GM18520 (cell line): ENCODE data around the gene MRC2.

Experiments used
- ATAC-seq: cut with Tn5 transposase; IDR thresholded peaks from one replicate; pipeline ENCODE4 v1.9.1; 2021; ENCODE audit not compliant: unreplicated experiment

MRC2 gene

DNA sequence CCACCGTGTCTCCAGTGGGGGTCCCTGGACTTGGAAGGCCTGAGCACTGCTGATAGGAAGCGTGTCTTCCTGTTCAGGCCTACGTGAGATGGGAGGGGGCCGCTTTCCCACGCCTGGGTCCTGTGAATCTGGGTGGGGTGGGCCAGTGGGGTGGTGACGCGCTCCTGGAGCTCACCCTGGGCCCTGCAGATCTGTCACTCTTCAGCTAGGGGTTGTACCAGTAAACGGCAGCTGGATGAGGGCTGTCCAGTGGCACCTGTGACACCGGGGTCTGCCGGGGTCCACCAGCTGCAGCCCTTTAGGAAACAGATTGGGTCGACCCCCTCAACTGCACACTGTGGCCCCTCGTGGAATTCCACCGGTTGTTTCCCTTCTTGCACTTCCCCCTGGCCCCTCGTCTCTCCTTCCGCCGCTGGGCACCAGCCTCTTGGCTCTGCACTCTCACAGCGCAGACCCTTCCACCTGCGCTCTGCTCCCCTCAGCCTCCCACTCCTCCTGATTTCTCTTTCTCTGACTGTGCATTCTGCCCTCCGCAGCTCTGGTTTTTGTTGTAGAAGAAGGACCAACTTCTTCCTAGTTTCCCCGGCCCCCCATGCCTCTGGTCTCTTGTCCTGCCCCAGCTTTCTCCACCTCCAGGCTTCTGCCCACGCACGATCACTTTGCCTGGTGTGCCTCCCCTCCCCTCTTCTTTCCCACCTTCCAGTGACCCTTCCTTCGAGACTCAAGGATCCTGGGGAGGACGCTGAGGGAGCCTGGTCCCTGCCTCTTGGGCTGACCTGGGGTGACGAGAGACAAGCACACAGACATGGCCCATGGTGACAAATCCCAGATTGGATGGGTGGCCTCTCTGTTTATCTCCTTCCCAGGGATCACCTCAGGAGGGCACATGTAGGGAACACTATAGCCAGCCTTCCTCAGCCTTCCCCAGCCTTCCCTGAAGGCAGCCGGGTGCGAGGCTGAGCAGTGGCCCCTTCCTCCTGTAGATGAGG is 4.8 kb downstream of the MRC2 start:
- ATAC-seq, result no peak

DNA sequence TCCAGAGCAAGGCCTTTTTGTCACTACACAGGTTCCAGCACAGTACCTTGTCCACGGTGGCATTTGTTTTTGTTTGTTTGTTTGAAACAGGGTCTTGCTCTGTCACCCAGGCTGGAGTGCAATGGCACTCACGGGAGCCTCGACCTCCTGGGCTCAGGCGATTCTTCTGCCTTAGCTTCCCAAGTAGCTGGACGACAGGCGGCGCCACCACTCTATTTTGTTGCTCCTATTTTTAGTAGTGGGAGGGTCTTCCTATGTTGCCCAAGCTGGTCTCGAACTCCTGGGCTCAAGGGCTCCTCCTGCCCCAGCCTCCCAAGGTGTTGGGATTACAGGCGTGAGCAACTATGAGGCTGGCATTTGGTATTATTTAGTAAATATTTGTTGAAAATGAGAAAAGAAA is 10.3 kb downstream of the MRC2 start:
- no peak for ATAC-seq

DNA sequence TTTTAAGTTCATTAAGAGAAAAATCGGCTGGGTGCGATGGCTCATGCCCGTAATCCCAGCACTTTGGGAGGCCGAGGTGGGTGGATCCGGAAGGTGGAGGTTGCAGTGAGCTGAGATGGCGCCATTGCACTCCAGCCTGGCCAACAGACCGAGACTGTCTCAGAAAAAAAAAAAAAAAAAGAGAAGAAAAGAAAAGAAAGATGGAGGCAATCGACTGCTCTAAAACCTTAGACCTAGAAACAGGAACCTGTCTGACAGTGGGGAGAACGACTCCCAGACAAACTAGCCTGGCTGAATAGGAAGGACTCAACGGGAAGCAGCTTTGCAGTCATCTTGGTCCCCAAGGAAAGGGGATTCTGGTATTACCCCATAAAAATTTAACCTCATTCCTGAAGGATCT is 13.7 kb downstream of the MRC2 start:
- ATAC-seq, result no peak

- ATAC-seq, result no peak
Measured at GRCh38 chr17:62641951-62642350, 14.5 kb downstream of the MRC2 start.

DNA sequence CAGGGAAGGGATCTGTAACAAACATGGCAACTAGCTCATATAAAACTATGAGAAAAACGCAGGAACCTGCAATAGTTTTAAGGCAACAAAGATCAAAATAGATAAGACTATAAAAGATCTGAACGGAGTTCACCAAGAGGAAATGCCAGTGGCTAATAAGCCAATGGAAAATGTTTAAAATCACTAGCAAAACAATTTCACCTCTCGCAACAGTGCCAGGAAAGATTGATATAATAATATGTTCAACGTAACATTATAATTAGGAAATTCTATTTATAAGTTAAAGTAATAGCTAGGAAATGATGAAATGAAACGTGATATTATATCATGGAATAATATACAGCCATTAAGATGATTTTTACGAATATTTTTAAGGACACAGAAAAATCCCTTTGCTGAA is 16.0 kb downstream of the MRC2 start:
- no peak for ATAC-seq

DNA sequence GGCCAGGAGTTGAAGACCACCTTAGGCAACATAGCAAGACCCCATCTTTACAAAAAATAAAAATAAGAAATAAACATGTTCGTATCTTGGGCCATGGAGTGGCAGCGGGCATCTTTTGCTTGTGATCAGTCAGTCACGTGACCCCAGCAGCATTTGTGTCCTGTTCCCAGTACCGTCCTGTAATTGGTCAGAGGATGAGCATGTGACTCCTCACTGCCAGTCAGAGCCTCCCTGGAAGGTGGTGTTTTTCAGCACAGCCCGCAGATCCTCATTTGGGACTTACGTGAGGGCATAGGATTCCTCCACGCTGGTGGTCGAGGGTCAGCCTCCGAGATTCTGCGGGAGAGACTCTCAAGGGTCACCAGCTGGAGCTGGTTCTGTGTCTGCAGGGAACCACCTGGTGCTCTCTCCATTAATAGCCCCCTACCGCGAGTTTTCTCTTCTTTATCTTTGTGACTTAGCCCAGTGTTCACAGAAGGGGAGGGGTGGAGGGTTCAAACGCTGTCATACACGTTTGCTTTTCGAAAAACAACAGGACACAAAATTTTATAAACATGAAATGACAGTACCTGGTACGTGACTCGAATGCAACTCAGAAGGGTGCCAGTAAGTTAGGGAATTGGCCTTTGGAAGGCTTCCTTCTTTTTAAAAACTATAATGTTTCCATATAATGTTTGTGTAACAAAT is 17.2 kb downstream of the MRC2 start:
- ATAC-seq, result no peak

GRCh38 chr17:62648251-62648955 is 20.9 kb downstream of the MRC2 start:
- no peak for ATAC-seq

- ATAC-seq, result no peak
Measured at GRCh38 chr17:62648956-62649294, 21.5 kb downstream of the MRC2 start.

DNA sequence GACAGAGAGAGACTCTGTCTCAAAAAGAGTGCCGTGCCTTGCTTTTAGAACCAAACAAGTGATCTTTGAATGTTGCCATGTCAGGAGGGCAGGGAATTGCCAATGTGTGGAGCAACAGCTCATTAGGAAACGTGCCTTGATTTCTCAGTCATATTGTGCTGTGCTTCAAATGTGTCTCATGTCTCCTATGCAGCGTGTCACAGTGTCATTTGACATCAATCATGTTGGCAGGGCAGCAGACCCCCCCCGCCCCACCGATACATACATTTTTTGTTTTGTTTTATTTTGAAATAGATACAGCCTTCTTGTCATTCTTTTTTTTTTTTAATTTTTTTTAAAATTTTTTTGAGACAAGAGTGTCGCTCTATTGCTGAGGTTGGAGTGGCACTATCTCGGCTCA is 22.1 kb downstream of the MRC2 start:
- no peak for ATAC-seq

DNA sequence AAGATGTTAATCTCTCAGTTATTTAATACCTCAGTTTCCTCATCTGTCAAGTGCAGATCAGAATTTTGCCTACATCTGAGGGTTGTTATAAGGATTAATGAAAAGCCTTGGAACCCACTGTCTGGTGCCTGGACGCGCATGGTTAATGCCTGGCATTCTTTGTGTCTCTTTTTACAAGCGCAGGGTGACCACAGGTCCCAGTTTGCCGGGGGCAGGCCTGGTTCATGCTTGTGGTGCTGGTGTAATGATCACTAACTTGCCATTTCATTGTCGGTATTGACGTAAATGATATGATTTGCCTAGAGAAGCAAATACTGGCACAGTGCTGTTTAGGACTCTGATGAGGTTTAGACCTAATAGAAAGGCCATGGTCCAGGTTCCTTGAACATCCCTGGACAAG is 23.1 kb downstream of the MRC2 start:
- no peak for ATAC-seq

DNA sequence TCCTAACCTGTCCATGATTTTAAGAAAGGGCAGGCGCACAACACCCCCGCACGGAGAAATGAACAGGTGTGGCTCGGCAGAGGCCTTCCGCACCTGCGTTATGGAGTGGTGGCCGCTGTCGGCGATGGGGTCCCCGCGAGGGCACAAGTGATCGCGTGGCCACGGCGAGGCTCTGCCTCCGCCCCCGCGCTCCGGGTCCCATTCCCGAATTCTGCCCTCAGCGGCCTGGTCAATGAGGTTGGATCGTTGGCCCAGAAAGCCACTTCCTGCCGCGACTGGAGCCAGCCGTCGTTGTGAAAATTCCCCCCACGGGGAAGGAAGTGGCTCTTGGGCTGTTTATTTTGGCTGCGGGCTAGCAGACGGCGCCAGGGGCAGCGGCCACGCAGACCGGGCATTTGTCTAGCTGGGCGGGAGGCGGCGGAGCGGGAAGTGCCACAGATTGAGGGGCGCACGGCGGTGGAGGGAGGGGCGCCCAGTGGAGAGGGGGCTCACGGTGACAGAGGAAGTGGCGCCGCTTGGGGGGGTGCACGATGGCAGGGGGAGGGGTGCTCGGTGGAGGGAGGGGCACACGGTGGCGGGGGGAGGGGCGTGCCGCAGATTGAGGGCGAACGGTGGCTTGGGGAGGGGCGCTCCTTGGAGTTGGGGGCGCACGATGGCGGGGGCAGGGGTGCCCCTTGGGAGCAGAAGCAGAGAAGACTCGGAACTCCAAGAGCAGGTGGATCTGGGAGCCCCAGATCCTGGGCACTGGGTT is 25.0 kb downstream of the MRC2 start:
- no peak for ATAC-seq

- ATAC-seq, result peak; percentile 92
Measured at GRCh38 chr17:62653002-62653825, 25.7 kb downstream of the MRC2 start.

DNA sequence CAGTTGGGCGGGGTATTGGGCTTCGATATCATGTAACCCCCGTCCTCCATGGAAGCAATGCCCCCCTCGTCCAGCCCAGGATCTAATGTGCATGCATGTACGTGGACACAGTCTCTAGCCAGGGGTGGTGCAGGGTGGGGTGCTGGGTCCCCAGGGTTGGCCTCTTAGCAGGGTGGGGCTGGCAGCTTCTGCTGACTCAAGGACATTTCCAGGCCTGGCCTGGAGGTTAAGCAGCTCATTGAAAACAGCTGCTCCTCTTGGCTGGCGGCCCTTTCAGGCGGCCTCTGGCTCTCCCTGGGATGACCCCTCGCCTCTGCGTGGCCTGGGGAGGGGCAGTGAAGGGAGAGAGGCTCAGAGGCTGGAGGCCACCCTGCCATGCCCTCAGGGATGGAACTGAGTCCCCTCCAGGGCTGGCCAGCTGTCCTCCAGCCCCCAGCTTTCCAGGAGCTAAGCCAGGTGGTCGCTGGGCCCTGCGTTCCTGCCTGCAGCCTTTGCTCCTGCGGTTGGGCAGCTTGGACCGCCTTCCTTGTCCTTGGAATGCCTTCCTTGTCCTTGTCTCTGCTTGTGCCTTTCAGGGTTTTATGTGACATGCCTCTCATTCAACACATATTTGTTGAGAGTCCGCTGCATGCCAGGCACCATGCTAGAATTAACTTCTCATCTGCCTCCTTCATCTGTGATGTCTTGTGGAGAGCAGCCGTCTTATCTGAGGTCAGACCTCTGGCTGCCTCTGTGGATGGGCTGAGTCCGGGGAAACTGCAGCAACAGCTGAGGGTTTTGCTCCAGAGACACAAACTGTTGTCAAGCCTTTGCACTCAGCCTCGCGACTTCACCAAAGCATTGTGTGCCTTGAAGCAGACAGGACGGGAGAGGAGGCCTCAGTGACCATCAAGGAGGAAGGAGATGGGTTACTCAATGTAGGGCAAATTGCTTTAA is 26.6 kb downstream of the MRC2 start:
- no peak for ATAC-seq

DNA sequence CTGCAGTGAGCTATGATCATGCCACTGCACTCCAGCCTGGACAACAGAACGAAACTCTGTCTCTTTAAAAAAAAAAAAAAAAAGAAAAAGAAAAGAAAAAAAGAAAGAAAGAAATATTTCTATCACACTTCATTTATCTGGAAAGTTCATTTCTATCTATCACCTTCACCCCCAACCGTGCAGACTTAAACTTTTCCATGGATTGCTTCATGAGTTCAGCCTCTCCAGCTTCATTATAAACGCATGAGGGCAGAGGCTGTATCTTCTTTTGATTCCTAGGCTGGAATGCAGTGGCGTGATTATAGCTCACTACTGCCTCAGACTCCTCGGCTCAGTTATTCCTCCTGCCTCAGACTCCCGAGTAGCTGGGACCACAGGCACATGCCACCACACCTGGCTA is 28.2 kb downstream of the MRC2 start:
- no peak for ATAC-seq

DNA sequence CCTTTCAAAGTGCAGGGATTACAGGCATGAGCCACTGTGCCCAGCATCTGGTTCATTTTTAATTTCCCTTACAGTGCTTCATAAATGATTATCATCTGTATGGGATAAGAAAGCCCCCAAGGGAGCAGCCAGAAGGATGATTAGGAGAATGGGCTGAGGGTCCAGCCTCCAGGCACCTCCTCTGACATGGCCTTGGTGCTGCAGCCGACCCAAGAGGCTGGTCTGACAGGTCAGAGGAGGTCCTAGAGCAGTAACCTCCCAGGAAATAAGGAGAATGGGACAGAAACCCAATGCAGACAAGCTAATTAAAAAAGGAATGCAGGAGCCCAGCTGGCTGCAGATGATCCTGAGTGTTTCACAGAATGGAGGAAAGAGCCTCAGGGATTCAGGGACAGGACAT is 29.0 kb downstream of the MRC2 start:
- ATAC-seq, result no peak

- ATAC-seq, result no peak
Measured at GRCh38 chr17:62657145-62657665, 29.7 kb downstream of the MRC2 start.

GRCh38 chr17:62657690-62658089 is 30.2 kb downstream of the MRC2 start:
- ATAC-seq, result no peak

- no peak for ATAC-seq
Measured at GRCh38 chr17:62658136-62658920, 30.9 kb downstream of the MRC2 start.
